Ectodermal cell (in vitro differentiated cells): ENCODE data around the gene PIGN.

Experiments
- H3K27ac ChIP-seq: 2 replicates; pipeline ENCODE4 v1.7.0; 2013; ENCODE audit warnings: mild to moderate bottlenecking, low read depth, low read length; ENCODE audit not compliant: insufficient read depth, poor library complexity, severe bottlenecking
- H3K27me3 ChIP-seq: 2 replicates; pipeline ENCODE4 v1.7.0; 2013; ENCODE audit warnings: mild to moderate bottlenecking, low read length; ENCODE audit not compliant: insufficient read depth, control insufficient read depth, poor library complexity, severe bottlenecking
- H3K36me3 ChIP-seq: one replicate; pipeline ENCODE4 v1.7.0; 2013; ENCODE audit warnings: low read length; ENCODE audit not compliant: control insufficient read depth, insufficient read depth
- H3K4me1 ChIP-seq: one replicate; pipeline ENCODE4 v1.7.0; 2013; ENCODE audit warnings: low read length; ENCODE audit not compliant: control insufficient read depth, insufficient read depth
- H3K4me3 ChIP-seq: 2 replicates; pipeline ENCODE4 v1.7.0; 2013; ENCODE audit warnings: low read depth, low read length, control low read depth; ENCODE audit not compliant: insufficient read depth
- H3K9me3 ChIP-seq: 2 replicates; pipeline ENCODE4 v1.7.0; 2013; ENCODE audit warnings: mild to moderate bottlenecking, low read length, moderate library complexity; ENCODE audit not compliant: control insufficient read depth
- WGBS, 2 experiments: methylation state at CpG; one replicate each; pipeline ENCODE4 v1.1.7; 2013; ENCODE audit warnings: missing lambda C conversion rate in 2 of 2; 5-methylcytosine and 5-hydroxymethylcytosine counted together

The PIGN gene

GRCh38 chr18:62205824-62206223 is 19.0 kb upstream of the PIGN start:
- Histone ChIP-seq H3K4me1 (no peaks in the 10 kb centered on the region), H3K27me3 (no peaks in the 10 kb centered on the region), H3K9me3 (no peaks in the 10 kb centered on the region), H3K4me3 (no peak overlapping the region), H3K27ac (no peak overlapping the region), H3K36me3 (no peaks in the 10 kb centered on the region)
- 85 to 96% methylated on average over 4 of the region's 4 CpGs for WGBS, 2 experiments

GRCh38 chr18:62201870-62202269 is 15.0 kb upstream of the PIGN start:
- H3K36me3 ChIP-seq: no peaks in the 10 kb centered on the region
- 17 to 45% methylated on average over 1 of the region's 1 CpG for WGBS, 2 experiments

GRCh38 chr18:62200121-62200914 is 13.5 kb upstream of the PIGN start:
- no peaks in the 10 kb centered on the region for H3K27me3 ChIP-seq
- H3K4me1 ChIP-seq: no peaks in the 10 kb centered on the region
- H3K36me3 ChIP-seq: no peaks in the 10 kb centered on the region
- H3K4me3 ChIP-seq: no peak overlapping the region
- WGBS, 2 experiments: 98 to 100% methylated on average over 1 to 2 of the region's 3 CpGs
- no peaks in the 10 kb centered on the region for H3K9me3 ChIP-seq
- H3K27ac ChIP-seq: no peak overlapping the region

More at GRCh38 chr18:62201870-62202269, 15.0 kb upstream of the PIGN start:
- Histone ChIP-seq H3K4me1 (no peaks in the 10 kb centered on the region), H3K27me3 (no peaks in the 10 kb centered on the region), H3K9me3 (no peaks in the 10 kb centered on the region), H3K4me3 (no peak overlapping the region), H3K27ac (no peak overlapping the region)

GRCh38 chr18:62199629-62200028 is 12.8 kb upstream of the PIGN start:
- H3K9me3 ChIP-seq: no peaks in the 10 kb centered on the region
- WGBS, 2 experiments: 93 to 100% methylated on average over 2 of the region's 2 CpGs
- no peaks in the 10 kb centered on the region for H3K27me3 ChIP-seq
- H3K27ac ChIP-seq: no peak overlapping the region
- no peak overlapping the region for H3K4me3 ChIP-seq
- no peaks in the 10 kb centered on the region for H3K4me1 ChIP-seq
- no peaks in the 10 kb centered on the region for H3K36me3 ChIP-seq

GRCh38 chr18:62198259-62198658 is 11.4 kb upstream of the PIGN start:
- WGBS, 2 experiments: 73 to 95% methylated on average over 2 of the region's 2 CpGs
- Histone ChIP-seq H3K4me3 (no peak overlapping the region), H3K36me3 (no peaks in the 10 kb centered on the region), H3K27me3 (no peaks in the 10 kb centered on the region), H3K27ac (no peak overlapping the region), H3K9me3 (no peaks in the 10 kb centered on the region), H3K4me1 (no peaks in the 10 kb centered on the region)

GRCh38 chr18:62196980-62197379 is 10.1 kb upstream of the PIGN start:
- H3K4me3 ChIP-seq: no peak overlapping the region
- no peaks in the 10 kb centered on the region for H3K36me3 ChIP-seq
- no peaks in the 10 kb centered on the region for H3K9me3 ChIP-seq
- no peaks in the 10 kb centered on the region for H3K27me3 ChIP-seq
- no peak overlapping the region for H3K27ac ChIP-seq
- no peaks in the 10 kb centered on the region for H3K4me1 ChIP-seq

- H3K27me3 ChIP-seq: no peaks in the 10 kb centered on the region
- no peak overlapping the region for H3K4me3 ChIP-seq
- H3K9me3 ChIP-seq: no peaks in the 10 kb centered on the region
- no peaks in the 10 kb centered on the region for H3K4me1 ChIP-seq
- 83 to 84% methylated on average over 6 to 7 of the region's 7 CpGs for WGBS, 2 experiments
- H3K36me3 ChIP-seq: no peaks in the 10 kb centered on the region
- H3K27ac ChIP-seq: no peak overlapping the region
These were observed 9.2 kb upstream of the PIGN start for GRCh38 chr18:62196079-62196478.

- no peaks in the 10 kb centered on the region for H3K9me3 ChIP-seq
- no peaks in the 10 kb centered on the region for H3K27me3 ChIP-seq
- peak overlapping the region; percentile 77 for H3K4me3 ChIP-seq
- no peak overlapping the region for H3K27ac ChIP-seq
- no peaks in the 10 kb centered on the region for H3K36me3 ChIP-seq
- no peaks in the 10 kb centered on the region for H3K4me1 ChIP-seq
- WGBS, 2 experiments: 42 to 71% methylated on average over 1 to 2 of the region's 2 CpGs
These were observed 2.4 kb upstream of the PIGN start for GRCh38 chr18:62189208-62189607.

GRCh38 chr18:62187543-62188510 is 971 bp upstream of the PIGN start:
- H3K27ac ChIP-seq: peak overlapping the region; percentile 82

GRCh38 chr18:62186499-62186773 is 420 bp downstream of the PIGN start:
- H3K27ac ChIP-seq: peak overlapping the region; percentile 96
- 0% methylated on average over 12 of the region's 12 CpGs for WGBS, 2 experiments

More at GRCh38 chr18:62187543-62188510, 971 bp upstream of the PIGN start:
- H3K9me3 ChIP-seq: no peaks in the 10 kb centered on the region
- 1% methylated on average over 54 of the region's 54 CpGs for WGBS, 2 experiments
- no peaks in the 10 kb centered on the region for H3K27me3 ChIP-seq
- peak overlapping the region; percentile 77 for H3K4me3 ChIP-seq
- no peaks in the 10 kb centered on the region for H3K4me1 ChIP-seq
- no peaks in the 10 kb centered on the region for H3K36me3 ChIP-seq

More at GRCh38 chr18:62186499-62186773, 420 bp downstream of the PIGN start:
- H3K9me3 ChIP-seq: no peaks in the 10 kb centered on the region
- H3K4me3 ChIP-seq: peak overlapping the region; percentile 77
- H3K4me1 ChIP-seq: no peaks in the 10 kb centered on the region
- no peaks in the 10 kb centered on the region for H3K36me3 ChIP-seq
- no peaks in the 10 kb centered on the region for H3K27me3 ChIP-seq
